Suppressor macrophage treated with lipopolysaccharide for 1 hour (primary cell): ENCODE data around the gene ANO8.

Experiments
- DNase-seq, 3 donors: peaks; one replicate each; pipeline ENCODE4 v3.0.0-alpha.2; 2020 to 2022

ANO8 gene

GRCh38 chr19:17309965-17310461 lies 24.6 kb downstream of the ANO8 start:
- DNase-seq = peak in 1 of 3 donors; percentile 20

- peak; percentile 99 to 100 (median 100) for DNase-seq
Measured at GRCh38 chr19:17309198-17309964, 25.3 kb downstream of the ANO8 start, which contains the start of gene DDA1. DDA1 (plus strand) TSS chr19:17309563; CDS start chr19:17309655, 92 bp downstream.

- DNase-seq = no peak
Measured at GRCh38 chr19:17307876-17308377, 26.7 kb downstream of the ANO8 start.

- no peak for DNase-seq
Measured at GRCh38 chr19:17306285-17306714, 28.4 kb downstream of the ANO8 start.

GRCh38 chr19:17305517-17306284 lies 29.0 kb downstream of the ANO8 start, which contains the start of gene MRPL34:
MRPL34 (plus strand) TSS chr19:17305872; CDS start chr19:17305893, 21 bp downstream.
- DNase-seq = peak; percentile 97 to 99 (median 99)

GRCh38 chr19:17305216-17305516 lies 29.5 kb downstream of the ANO8 start:
- no peak for DNase-seq

GRCh38 chr19:17304386-17305215 lies 30.1 kb downstream of the ANO8 start:
- DNase-seq = no peak

- peak in 1 of 3 donors; percentile 18 for DNase-seq
Measured at GRCh38 chr19:17303940-17304267, 30.8 kb downstream of the ANO8 start.

GRCh38 chr19:17303167-17303939 lies 31.3 kb downstream of the ANO8 start, which contains the start of gene ABHD8:
ABHD8 (minus strand) TSS chr19:17303425; CDS start chr19:17301616, 1,809 bp downstream.
- peak; percentile 99 for DNase-seq

- peak; percentile 68 to 74 (median 69) for DNase-seq
Measured at GRCh38 chr19:17302391-17303166, 32.1 kb downstream of the ANO8 start.

GRCh38 chr19:17300992-17301619 lies 33.5 kb downstream of the ANO8 start:
- DNase-seq = no peak

- no peak for DNase-seq
Measured at GRCh38 chr19:17296976-17297375, 37.7 kb downstream of the ANO8 start.

GRCh38 chr19:17296273-17296672 lies 38.4 kb downstream of the ANO8 start:
- DNase-seq = peak; percentile 23 to 37 (median 33)

- DNase-seq = peak in 1 of 3 donors; percentile 16
Measured at GRCh38 chr19:17295551-17295950, 39.1 kb downstream of the ANO8 start.

GRCh38 chr19:17294051-17294891 lies 40.4 kb downstream of the ANO8 start:
- peak; percentile 50 to 75 (median 53) for DNase-seq

GRCh38 chr19:17293605-17294004 lies 41.0 kb downstream of the ANO8 start:
- DNase-seq = no peak

GRCh38 chr19:17292301-17293074 lies 42.2 kb downstream of the ANO8 start:
- DNase-seq = peak; percentile 84 to 92 (median 88)

GRCh38 chr19:17289489-17289888 lies 45.2 kb downstream of the ANO8 start:
- peak; percentile 80 to 90 (median 82) for DNase-seq

- DNase-seq = no peak
Measured at GRCh38 chr19:17286752-17287151, 47.9 kb downstream of the ANO8 start.
